HG03520 (cell line): ENCODE measurements around the gene SLC35F1.

Experiments
- ATAC-seq: cut with Tn5 transposase; IDR thresholded peaks from one replicate; pipeline ENCODE4 v1.9.1; 2021; ENCODE audit warnings: mild to moderate bottlenecking, moderate library complexity; ENCODE audit not compliant: unreplicated experiment

The SLC35F1 gene

GRCh38 chr6:118249680-118250079 lies 342.6 kb downstream of the SLC35F1 start:
- no peak for ATAC-seq

- peak; percentile 81 for ATAC-seq
Observed at GRCh38 chr6:118252474-118252873, 345.4 kb downstream of the SLC35F1 start.

GRCh38 chr6:118253741-118254140 lies 346.7 kb downstream of the SLC35F1 start:
- ATAC-seq, result no peak

GRCh38 chr6:118260833-118261232 lies 353.8 kb downstream of the SLC35F1 start:
- no peak for ATAC-seq

GRCh38 chr6:118263921-118264486 lies 356.9 kb downstream of the SLC35F1 start:
- ATAC-seq, result no peak

- no peak for ATAC-seq
Observed at GRCh38 chr6:118269659-118270058, 362.6 kb downstream of the SLC35F1 start.

GRCh38 chr6:118277631-118278030 lies 370.6 kb downstream of the SLC35F1 start:
- no peak for ATAC-seq

GRCh38 chr6:118280210-118280609 lies 373.1 kb downstream of the SLC35F1 start:
- peak; percentile 98 for ATAC-seq

- no peak for ATAC-seq
Observed at GRCh38 chr6:118281291-118281690, 374.2 kb downstream of the SLC35F1 start.

- ATAC-seq, result no peak
Observed at GRCh38 chr6:118283766-118284165, 376.7 kb downstream of the SLC35F1 start.

- ATAC-seq, result no peak
Observed at GRCh38 chr6:118284736-118285360, 377.8 kb downstream of the SLC35F1 start.

- no peak for ATAC-seq
Observed at GRCh38 chr6:118285791-118286190, 378.7 kb downstream of the SLC35F1 start.

GRCh38 chr6:118288355-118289124 lies 381.5 kb downstream of the SLC35F1 start:
- ATAC-seq, result no peak

- no peak for ATAC-seq
Observed at GRCh38 chr6:118292558-118292957, 385.5 kb downstream of the SLC35F1 start.

GRCh38 chr6:118294906-118295305 lies 387.8 kb downstream of the SLC35F1 start:
- no peak for ATAC-seq

GRCh38 chr6:118295336-118295735 lies 388.3 kb downstream of the SLC35F1 start:
- no peak for ATAC-seq

- no peak for ATAC-seq
Observed at GRCh38 chr6:118296129-118296901, 389.3 kb downstream of the SLC35F1 start.

- no peak for ATAC-seq
Observed at GRCh38 chr6:118297821-118298220, 390.8 kb downstream of the SLC35F1 start.

GRCh38 chr6:118298476-118299427 lies 391.7 kb downstream of the SLC35F1 start:
- no peak for ATAC-seq

GRCh38 chr6:118299457-118299856 lies 392.4 kb downstream of the SLC35F1 start:
- ATAC-seq, result no peak
